Suppressor macrophage treated with lipopolysaccharide for 4 hours (primary cell): ENCODE results near the gene MATR3.

ENCODE experiments used
- DNase-seq: peaks from one replicate; pipeline ENCODE4 v3.0.0-alpha.2; 2020

Gene MATR3

DNA sequence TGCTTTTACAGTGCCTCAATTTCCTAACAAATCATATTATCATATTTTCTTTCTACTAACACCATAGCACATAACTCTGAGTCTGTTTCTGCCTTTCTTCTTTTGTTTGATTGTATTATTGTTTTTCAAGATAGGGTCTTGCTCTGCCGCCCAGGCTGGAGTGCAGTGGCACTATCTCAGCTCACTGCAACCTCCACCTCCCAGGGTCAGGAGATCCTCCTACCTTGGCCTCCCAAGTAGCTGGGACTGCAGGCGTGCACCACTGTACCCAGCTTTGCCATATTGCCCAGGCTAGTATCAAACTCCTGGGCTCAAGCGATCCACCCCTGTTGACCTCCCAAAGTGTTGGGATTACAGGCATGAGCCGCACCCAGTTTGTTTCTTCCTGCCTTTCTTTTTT is 66.8 kb downstream of the MATR3 start:
- no peak for DNase-seq

DNA sequence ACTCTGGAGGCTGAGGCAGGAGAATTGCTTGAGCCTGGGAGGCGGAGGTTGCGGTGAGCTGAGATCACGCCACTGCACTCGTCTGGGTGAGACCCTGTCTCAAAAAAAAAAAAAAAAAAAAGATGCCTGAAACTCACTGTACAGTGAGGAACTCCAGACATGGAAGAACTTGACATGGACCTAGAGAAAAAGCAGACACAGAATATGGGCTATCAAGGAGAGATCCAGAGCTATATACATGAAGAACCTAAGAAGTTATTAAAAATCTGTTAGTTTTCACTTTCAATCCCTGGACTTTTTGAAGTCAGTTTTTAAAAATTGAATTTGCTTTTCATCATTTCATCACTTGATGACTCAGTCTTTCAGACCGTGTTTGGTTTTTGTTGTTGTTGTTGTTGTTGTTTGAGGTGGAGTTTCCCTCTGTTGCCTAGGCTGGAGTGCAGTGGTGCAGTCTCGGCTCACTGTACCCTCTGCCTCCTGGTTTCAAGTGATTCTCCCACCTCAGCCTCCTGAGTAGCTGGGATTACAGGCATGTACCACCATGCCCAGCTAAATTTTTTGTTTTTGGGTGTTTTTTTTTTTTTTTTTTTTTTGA is 68.4 kb downstream of the MATR3 start:
- peak; percentile 17 for DNase-seq

- no peak for DNase-seq
Observed at GRCh38 chr5:139363937-139364336, 70.4 kb downstream of the MATR3 start.

GRCh38 chr5:139364466-139364865 is 70.9 kb downstream of the MATR3 start:
- DNase-seq = no peak

DNA sequence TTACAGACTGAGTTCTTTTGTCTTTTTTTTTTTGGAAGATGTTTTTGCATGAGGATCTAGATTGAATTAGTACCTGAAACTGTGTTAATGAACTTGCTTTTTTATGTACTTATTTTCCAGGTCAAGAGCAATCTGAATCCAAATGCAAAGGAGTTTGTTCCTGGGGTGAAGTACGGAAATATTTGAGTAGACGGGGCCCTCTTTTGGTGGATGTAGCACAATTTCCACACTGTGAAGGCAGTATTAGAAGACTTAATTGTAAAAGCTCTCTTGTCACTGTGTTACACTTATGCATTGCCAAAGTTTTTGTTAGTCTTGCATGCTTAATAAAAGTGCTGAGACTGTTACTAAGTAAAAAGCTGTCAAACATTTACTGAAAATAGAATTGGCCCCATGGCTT is 75.1 kb downstream of the MATR3 start:
- peak; percentile 7 for DNase-seq

DNA sequence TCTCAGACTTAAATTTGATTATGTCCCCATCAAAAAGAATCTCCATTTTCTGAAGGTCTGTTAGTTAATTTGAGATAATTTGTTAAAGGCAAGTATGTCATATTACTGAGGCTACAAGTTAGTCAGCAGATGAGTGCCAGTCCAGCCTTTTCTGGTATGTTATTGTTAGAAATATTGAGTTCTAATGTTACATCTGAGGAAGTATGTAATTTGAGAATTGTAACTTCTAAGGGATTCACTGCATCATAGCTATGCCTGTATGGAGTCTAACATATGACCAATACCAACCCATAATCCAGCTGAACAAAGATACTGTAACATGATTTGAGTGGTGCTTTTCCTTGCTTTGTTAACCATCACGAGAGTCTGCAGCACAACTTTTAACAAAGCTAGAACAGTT is 75.6 kb downstream of the MATR3 start:
- DNase-seq = no peak

DNA sequence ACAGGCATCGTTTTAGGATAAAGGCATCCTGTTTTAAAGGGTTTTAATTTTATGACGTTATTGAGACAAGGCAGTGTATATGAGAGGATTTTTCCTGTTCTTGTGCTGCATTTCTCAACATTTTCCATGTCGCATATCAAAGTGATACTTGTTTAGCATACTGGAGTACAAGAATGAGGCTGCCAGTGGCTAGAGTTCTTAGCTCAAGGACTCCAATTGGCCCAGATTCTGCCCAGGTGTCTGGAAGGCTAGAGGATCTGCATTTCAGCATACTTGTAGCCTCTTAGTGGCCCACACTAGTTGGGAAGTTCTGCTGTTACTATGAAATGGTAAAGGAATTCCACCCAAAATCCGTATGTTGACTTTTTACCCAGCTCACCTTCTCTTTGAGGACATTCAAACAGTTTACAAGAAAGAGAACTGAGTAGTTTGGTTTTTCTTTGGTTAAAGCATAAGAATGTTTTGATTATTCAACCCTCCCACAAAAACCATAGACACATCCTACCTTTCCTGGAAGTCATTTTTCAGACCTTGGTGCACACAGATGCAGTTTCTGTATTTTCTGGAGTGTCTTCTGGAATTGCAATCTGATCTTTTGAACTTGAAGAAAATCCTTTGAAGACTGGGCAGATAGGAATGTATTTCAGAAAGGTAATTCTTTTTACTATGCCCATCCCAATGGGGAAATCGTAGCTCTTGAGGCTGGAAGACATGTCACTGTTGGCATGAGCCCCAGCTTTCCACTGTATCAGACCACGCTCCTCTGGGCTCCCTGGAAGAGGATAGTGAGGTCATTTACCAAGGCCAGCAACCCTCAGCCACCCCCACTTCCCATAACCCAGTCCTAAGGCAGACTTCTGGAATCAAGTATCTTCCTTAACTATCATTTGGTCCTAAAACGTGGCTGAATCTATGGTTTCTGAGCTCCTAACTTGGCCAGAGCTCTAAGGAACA is 78.2 kb downstream of the MATR3 start:
- no peak for DNase-seq

DNA sequence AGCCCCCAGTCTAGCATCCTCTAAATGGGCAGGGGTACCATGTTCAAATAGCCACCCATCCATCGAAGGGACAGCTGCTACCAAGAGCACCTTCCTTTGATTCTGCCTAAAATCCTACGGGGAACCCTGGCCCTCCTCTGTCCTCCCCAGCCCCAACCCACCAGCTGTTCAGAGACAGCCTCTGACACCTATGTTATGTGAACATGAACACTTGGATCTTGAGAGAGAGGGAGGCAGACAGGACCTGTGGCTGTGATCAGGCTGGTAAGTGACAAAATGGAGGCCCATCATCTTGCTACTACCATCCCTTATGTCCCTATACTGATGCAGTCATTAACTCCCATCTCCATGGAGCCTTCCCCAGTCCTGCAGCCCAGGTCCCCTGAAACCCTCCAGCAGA is 81.4 kb downstream of the MATR3 start:
- DNase-seq = no peak

DNA sequence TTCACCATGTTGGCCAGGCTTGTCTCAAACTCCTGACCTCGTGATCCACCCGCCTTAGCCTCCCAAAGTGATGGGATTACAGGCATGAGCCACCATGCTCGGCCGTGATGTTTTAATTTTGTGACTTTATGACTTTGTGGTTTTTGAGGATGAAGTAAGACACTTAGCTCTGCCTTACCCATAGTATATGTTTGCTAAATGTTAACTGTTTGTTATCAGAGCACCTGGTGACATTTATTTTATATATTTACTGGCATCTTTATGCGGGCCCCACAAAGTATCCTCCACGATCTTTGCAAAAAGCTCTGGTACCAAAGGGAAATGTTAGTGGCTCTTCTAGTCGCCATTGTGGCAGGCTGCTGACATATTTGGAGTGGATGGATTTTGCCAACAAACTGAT is 82.8 kb downstream of the MATR3 start:
- DNase-seq = no peak

GRCh38 chr5:139377226-139377625 is 83.7 kb downstream of the MATR3 start:
- DNase-seq = no peak

DNA sequence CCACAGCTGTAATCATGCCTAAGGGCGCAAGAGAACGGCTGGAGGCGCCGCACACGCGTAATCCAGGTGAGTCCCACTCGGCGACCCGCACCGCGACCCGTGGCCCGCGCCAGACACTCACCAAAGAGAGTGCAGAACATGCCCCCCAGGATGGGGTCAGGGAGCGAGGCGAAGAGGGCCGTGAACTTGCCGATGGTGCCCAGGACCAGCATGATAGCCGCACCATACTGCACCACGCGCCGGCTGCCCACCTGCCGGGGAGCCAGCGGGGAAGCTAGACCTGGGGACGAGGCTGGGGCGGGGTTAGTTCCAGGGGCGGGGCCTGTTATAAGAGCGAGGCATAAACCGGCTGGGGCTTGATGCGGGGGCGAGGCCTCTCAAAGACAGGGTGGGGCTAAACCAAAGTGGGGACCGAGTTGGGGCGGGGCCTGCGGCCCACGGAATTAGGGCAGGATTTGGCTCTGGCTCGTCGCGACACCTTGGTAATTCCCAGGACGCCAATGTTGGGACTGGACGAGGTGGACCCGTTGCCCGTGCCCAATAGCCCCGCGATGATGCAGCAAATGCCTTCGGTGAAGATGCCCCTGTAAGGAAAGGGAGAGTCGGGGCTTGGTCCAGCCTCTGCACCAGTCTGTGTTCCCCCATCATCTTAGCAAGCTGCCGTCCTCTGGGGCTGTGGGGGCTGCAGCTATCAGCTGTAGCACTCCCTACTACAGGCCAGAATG is 84.7 kb downstream of the MATR3 start:
- no peak for DNase-seq

DNA sequence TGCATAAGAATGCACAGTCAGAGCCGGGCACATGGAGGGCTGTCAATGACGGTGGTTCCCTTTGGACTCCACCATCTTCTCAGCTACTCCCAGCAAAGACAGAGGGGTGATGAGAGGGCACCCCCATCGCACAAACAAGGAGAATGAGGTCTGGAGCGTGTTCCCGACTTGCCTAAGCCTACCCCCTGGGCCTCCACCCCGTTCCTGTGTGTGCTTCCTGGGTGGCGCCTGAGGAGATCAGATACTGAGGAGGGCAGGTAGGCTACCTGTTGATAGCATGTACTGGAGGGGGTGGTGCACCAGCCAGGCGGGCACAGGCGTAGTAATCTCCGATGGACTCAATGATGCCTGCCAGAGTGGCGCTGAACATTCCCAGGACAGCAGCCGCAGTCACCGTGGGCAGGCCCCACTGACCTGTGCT is 85.4 kb downstream of the MATR3 start:
- DNase-seq = no peak

DNA sequence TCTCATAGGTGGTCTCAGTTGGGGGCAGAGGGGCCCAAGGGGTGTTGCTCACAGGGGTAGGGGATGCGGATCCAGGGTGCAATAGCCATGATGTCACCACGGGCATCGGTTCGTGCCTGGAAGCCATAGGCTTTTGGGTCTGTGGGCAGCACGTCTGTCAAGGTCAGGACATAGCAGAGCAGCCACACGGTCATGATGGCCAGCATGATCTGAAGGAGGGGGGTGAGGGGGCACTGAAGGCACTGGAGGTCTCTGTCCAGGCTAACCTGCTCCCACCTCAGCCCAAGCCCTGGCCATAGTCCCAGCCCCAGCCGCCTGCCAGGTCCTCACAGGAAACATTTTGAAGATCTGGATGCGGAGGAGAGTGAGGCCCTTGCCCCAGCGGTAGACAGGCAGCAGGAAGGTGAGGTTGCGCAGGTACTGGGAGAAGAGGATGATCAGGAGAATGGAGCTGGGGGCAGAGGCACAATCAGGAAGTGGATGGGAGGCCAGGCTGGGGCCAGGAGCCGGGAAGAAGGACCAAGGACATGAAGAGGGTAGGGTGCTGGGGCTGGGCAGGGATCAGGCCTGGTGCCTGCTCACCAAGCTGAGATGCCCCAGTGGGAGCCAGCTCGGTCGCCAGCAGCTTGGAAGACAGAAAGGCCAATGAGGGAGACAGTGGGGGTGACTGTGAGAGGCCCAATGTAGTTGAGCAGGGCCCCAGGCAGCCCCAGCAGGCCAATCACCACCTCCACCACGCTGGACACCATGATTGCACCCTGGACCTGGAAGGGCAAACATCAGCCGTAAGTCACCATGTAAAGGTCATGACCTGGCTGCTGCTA is 86.3 kb downstream of the MATR3 start:
- DNase-seq = no peak
